ENCODE data around the gene CRTC2.
A peak's percentile ranks its signal among the peaks of the same experiment; 100 is the strongest.
"Not testable (repeated sequence)": the region's sequence is repeated elsewhere in the genome, so short reads cannot be mapped to it uniquely, and the experiment has no call there.

Gene CRTC2, protein sequence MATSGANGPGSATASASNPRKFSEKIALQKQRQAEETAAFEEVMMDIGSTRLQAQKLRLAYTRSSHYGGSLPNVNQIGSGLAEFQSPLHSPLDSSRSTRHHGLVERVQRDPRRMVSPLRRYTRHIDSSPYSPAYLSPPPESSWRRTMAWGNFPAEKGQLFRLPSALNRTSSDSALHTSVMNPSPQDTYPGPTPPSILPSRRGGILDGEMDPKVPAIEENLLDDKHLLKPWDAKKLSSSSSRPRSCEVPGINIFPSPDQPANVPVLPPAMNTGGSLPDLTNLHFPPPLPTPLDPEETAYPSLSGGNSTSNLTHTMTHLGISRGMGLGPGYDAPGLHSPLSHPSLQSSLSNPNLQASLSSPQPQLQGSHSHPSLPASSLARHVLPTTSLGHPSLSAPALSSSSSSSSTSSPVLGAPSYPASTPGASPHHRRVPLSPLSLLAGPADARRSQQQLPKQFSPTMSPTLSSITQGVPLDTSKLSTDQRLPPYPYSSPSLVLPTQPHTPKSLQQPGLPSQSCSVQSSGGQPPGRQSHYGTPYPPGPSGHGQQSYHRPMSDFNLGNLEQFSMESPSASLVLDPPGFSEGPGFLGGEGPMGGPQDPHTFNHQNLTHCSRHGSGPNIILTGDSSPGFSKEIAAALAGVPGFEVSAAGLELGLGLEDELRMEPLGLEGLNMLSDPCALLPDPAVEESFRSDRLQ

DNA sequence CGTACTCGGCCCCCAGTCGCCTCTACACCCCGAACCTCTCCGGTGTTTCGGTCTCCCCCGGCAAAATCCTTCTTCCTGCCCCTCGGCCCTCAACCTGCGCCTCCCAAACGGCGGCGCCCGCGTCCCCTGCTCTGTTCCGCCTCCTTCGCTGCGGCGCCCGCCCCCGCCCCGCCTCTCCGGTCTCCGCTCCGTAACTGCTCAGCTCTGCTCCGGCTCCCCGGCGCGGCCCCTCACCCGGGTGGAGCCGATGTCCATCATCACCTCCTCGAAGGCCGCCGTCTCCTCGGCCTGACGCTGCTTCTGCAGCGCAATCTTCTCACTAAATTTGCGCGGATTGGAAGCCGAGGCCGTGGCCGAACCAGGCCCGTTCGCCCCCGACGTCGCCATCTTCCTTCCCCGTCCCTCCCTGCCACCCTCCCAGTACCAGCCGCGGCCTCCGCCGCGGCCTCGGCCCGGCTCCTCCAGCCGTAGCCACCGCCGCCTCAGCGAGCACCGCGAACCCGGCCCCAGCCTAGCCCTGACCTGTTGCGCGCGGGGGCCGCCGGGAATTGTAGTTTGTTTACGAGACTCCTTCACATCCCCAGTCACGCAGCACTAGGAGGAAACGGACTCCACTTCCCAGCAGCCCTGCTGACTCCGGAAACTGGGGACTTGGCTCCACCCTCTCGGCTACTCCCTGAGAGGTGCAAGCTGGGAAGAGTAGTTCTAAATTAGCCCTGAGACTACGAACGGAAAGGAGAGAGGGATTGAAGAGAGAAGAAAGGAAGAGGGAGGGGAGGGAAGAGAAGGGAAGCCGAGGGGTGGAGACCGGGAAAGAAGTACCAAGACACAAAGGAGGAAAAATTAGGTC lies at the start of gene CRTC2:
Gene CRTC2 (minus strand): TSS at position 502 of the 850 bp plus-strand sequence. CDS start 115 bp downstream, at position 387.
- peak; percentile 96 for DNase-seq (ENCODE audit: low spot score)

DNA sequence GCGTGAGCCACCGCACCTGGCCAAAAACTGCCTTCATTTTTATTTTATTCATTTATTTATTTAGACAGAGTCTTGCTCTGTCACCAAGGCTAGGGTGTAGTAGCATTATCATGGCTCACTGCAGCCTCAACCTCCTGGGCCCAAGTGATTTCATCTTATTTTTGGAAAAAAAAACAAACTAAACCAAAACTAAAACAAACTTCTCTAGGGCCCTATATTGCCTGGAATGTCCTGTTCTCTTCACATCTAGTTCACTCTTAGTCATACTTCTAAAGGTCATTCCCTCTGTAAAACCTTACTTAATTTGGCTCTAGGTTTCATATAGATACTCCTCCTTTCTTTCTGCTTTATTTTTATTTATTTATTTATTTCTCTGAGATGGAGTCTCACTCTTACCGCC lies 47.7 kb upstream of the CRTC2 start:
- DNase-seq (ENCODE audit: low spot score): no peak

DNA sequence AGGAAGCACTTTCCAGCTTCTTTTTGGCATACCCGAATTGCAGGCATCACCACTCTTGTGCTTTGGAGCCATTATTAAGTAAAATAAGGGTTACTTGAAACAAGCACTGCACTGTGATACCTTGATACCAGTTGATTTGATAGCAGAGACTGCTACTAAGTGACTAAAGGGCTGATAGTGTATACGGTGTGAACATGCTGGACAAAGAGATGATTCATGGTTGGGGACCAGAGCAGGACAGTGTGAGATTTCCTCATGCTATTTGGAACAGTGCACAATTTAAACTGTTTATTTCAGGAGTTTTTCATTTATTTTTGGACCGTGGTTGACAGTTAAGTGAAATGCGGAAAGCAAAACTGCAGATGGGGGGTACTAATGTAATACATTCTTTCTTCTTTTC lies 42.0 kb upstream of the CRTC2 start:
- no peak for DNase-seq (ENCODE audit: low spot score)

DNA sequence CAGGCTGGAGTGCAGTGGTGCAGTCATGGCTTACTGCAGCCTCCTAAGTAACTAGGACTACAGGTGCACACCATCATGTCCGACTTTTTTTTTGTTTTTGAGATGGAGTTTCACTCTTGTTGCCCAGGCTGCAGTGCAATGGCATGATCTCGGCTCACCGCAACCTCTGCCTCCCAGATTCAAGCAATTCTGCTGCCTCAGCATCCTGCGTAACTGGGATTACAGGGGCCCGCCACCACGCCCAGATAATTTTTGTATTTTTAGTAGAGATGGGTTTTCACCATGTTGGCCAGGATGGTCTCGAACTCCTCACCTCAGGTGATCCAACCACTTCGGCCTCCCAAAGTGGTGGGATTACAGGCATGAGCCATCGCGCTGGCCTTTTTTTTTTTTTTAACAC lies 38.5 kb upstream of the CRTC2 start:
- not testable (repeated sequence) for DNase-seq (ENCODE audit: low spot score)

DNA sequence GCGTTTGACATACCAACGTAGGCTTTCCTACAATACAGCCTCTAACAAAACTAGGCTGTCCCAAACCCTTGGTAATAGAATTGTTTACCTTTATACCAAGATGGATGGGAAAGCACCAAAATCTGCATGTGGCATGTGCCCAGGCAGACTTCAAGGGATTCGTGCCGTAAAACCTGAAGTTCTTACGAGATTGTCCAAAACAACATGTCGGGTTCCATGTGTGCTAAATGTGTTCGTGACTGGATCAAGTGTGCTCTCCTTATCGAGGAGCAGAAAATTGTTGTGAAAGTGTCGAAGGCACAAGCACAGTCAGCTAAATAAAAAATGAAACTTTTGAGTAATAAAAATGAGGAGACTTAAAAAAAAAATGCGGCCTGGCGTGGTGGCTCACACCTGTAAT lies 37.2 kb upstream of the CRTC2 start:
- no peak for DNase-seq (ENCODE audit: low spot score)

DNA sequence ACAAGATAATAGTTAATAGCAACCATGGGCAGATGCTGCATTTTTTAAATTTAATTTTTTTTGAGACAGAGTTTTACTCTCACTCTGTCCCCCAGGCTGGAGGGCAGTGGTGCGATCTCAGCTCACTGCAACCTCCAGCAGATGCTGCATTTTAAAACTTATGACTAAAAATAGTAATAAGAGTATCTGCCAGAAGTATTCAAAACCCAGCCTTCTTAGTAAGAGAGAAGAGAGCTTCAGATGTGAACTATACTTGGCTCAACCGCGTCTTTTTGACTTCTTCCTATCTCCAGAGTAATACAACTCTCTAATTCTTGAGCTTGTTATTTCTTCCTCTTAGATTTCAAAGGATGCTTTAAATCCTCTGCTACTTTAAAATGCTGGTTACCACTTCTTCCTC lies 36.8 kb upstream of the CRTC2 start:
- DNase-seq (ENCODE audit: low spot score): no peak

DNA sequence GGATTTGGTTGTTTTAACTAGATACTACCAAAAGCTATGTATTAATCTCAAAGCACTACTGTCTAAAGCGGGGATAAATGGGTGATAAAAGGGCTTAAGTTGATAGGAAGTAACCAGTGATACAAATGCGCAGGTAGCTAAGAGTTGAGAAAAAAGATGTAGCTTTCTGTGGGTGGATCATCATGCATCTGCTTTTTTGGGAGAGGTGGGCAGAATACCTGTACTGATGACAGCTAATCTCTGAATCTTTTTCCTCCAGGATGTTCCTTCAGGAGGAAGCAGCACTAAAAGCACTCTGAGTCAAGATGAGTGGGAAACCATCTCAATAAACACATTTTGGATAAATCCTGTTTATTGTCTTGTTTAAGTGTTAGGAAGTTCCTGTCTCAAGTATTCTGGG lies 33.4 kb upstream of the CRTC2 start:
- no peak for DNase-seq (ENCODE audit: low spot score)

DNA sequence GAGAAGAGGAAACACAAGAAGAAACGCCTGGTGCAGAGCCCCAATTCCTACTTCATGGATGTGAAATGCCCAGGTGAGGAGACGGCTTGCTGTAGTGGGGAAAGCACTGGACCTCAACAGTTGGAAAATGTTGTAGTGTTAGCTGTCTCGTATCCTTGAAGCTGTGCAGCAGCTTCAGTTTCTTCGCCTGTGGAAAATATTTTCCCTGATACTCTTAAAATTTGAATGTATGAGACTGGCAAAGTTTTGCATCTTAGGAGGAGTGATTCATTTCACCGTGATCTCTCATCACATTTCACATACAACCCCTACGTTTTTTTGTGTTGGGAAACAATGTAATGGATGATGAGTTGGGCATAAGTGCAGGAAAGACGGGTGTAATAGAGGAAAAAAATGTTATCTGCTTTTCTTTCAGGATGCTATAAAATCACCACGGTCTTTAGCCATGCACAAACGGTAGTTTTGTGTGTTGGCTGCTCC lies 32.8 kb upstream of the CRTC2 start:
- no peak for DNase-seq (ENCODE audit: low spot score)

DNA sequence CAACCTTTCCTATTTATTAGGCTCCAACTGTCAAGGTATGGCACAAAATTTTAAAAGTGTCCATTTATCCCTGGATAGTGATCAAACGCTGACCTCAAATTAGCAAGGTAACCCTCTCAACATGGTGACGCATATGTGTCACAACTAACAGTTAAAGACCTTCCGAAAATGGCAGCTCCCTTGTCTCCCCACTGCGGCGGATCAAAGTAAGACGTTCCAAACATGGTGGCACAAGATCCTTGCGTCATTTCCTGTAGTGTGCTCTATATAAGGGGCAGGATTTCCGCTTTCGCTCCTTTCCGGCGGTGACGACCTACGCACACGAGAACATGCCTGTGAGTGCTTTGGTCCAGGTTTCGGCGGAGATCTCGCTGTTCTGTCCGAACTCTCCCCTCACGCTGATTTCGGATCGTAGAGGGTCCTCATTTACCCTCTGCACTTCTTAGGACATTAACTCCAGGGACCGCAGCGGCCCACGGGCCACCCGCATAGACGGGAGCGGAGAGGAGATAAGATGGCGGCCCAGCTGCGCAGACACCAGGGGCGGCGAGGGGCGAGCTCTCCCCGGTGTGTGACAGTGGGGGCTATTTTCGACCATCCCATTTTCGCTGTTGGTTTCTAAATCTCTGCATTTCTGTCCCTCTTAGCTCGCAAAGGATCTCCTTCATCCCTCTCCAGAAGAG lies 32.2 kb upstream of the CRTC2 start, which contains the start of gene RPS27:
Gene RPS27 (plus strand): TSS at position 295 of the 683 bp plus-strand sequence. CDS start 35 bp downstream, at position 330.
- peak; percentile 92 for DNase-seq (ENCODE audit: low spot score)

DNA sequence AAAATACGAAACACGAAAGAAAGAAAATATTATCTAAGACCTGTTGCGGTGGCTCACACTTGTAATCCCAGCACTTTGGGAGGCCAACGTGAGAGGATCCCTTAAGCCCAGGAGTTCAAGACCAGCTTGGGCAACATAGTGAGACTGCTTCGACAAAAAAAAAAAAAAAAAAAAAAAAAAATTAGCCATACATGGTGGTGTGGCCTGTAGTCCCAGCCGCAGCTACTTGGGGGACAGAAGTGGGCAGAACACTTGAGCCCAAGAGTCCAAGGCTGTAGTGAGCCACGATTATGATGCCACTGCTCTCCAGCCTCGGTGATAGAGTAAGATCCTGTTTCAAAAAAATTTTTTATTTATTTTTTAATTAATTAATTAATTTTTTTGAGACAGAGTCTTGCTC lies 29.2 kb upstream of the CRTC2 start:
- no peak for DNase-seq (ENCODE audit: low spot score)

DNA sequence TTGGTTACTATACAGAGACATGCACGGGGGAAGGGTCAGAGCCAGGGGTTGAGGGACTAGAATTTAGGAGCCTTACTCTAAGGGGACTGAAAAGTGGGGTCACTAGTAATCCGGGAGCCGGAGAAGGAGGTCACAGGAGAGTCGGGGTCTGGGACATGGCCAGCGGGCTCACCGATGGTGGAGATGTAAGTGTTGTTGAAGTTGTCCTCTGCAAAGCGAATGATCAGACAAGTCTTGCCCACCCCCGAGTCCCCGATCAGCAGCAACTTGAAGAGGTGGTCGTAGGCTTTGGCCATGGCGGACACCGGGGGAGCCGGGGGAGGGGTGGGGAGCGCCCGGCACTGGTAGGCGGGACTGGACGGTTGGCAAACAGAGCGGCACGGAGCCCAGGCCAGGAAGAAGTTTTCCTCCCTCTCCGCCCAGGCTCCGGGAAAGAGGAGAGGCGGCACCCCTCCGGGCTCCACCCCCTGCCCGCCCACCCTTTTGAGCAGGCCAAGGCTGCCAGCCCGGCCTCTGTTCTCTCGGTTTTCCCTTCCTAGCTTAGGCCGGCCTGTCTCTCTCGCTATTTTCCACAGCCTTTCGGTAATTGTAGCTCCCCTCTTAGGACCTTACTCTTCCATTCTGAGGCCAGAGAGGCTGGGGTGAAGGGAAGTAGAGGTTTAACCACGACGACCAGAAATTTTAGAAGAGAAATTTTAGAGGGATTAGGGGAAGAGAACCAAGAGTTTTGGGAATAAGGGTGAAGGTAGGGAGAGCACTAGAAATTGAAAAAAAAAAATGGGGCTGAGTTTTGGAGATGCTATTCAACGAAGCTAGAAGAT lies 27.7 kb upstream of the CRTC2 start, which contains the start of gene RAB13:
Gene RAB13 (minus strand): TSS at position 399 of the 821 bp plus-strand sequence. CDS start 103 bp downstream, at position 296.
- peak; percentile 93 for DNase-seq (ENCODE audit: low spot score)

DNA sequence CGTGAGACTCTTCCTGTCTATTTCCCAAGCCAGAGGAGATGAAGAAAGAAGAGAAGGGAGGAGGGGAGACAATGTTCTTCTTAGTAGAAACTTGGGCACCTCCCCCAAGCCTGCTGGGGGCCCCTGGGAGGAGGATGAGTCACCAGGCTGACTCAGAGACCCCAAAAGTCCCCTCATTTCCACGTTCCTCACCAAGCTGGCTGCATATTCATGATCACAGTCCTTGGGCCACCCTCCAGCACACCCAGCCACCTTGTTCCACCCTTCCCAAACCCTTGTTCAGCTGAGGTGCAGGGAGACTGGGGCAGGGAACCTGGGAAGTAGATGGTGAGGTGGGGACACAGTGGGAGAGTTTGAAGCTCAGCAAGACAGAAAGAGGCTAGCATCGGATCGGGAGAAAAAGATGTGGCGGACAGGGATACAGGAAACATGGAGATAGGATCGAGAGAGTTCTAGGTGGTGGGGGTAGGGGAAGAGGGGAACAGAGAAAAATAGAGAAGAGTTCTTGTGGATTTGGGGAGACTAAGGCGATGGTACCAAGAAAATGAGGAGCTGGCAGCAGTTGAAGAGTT lies 27.0 kb upstream of the CRTC2 start:
- peak; percentile 50 for DNase-seq (ENCODE audit: low spot score)

DNA sequence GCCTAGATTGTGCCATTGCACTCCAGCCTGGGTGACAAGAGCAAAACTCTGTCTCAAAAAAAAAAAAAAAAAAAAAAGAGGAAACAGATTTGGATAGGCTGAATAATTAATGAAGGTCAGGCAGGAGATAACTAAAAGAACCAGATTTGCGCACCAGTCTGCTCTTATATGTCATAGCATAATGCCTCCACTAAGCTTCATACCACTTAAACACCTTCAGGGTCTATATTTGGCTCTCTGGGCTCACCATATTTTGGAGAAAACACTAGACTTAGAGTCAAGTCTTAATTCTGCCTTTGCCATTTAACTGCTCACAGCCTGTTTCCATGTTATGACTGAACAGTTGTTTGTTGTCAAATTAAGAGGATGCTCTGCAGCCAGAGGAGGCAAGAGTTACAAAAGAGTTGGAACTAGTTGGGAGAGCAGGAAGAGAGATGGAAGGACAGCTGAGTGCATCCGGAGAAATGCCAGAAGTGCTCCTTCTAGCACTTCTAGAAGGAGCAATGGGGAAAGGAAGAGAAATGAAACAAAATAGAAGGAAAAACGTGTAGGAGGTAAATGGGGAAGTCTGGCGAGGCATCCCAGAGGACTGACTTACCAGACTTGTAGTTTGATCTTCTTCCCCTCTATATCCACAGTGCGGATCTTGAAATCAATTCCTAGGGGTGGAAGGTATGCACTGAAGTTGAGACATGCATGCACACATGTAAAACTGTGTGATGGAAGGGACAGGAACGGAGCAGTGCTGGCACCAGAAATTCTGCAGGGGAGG lies 25.9 kb upstream of the CRTC2 start:
- no peak for DNase-seq (ENCODE audit: low spot score)

DNA sequence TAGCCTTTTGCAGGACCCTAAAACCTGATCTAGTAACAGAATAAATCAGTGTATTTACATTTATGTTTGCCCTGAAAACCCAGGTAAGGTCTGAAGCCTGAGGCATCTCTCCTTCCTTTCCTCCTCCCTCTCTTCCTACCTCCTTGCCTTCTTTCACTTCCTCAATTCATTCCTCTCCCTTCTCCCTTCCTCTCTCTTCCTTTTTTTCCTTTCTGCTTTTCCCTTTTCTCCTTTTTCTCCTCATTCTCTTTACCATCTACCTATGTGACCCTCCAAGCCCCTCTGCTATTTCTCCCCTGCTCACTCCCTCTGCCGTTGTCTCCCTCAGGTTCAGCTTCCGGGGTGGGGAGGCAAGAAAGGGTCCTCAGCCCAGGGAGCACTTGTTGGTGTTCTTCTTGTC lies 23.3 kb upstream of the CRTC2 start:
- not testable (repeated sequence) for DNase-seq (ENCODE audit: low spot score)

DNA sequence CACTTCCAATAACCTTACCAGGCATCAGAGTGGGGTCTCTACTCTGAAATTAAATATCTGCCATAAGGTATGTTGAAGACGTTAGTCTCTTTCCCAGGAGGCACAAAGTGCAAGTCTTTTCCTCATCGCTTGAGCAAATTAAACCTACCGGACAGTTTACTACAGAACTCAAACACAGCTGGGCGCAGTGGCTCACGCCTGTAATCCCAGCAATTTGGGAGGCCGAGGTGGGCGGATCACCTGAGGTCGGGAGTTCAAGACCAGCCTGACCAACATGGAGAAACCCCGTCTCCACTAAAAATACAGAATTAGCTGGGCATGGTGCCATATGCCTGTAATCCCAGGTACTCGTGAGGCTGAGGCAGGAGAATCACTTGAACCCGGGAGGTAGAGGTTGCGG lies 20.7 kb upstream of the CRTC2 start:
- not testable (repeated sequence) for DNase-seq (ENCODE audit: low spot score)

DNA sequence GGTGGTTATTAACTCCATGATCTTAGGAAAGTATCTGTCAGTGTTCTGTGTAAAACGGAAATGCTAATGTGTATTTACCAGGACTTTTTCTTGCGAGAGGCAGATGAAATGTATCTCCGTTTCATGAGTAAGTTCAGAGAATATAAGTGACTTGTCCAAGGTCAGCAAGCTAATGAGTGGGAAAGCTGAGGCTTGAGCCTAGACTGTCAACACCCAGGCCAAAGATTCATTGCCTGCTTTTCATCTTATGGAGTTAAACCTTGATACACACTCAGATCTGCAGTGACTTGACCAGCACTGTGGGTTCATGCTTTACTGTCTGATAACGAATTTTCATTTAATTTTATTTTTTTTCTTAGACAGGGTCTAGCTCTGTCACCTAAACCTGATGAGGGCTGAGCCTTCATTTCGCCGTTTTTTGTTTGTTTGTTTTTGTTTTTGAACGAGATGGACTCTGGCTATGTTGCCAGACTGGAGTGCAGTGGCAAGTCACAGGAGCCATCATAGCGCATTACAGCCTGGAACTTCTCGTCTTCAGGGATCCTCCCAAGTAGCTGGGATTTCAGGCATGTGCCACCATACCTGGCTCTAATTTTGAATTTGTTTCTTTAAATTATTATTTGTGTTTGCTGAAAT lies 20.0 kb upstream of the CRTC2 start:
- no peak for DNase-seq (ENCODE audit: low spot score)

DNA sequence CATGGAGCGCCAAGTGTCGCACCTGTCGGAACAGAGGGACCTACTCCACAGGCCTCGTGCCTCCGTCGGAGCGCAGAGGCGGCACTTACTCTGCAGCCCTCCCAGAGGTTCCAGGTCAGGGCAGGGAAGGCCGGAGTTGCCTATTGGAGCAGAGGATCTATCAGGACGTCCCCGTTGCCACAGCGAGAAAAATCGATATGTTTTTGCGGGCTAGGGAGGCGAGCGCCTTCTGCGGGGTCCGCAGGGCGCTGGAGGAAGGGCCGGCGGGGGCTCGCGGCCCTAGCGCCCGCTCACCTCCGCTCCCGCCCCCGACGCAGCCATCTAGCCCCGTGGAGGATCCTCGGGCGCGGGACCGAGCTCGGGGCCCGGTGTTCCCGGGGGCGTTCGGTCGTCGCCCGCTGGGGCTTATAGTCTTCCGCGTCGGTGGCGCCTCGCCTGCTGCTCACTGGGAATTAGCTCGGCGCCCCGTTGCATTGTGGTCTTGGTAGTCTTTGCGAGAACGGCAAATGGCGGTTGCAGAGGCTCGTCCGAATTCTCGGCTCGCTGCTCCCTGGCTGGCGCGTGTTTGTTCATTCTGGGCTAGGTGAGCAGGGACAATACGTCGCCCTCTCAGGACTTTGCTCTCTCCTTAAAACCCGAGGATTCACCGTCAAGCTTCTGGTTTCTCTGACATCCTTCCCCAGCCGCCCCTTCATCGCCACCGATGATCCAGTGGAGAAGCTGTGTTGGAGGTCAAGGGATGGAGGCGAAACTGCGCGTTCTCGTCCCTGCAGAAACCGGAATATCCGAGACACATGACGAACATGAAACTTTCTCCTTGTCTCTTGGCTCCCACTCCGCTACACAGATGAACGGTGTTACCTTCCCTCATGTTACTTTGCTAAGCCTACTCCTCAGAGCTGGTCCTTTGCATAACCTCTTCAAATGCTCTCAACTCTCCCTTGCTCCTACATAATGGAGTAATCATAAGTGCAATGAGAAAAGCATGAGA lies 19.1 kb upstream of the CRTC2 start, which contains the start of gene JTB:
Gene JTB (minus strand): TSS at position 425 of the 991 bp plus-strand sequence. CDS start 422 bp downstream, at position 3.
- peak; percentile 84 for DNase-seq (ENCODE audit: low spot score)

All from GM03348 (cell line).